SK-N-SH treated with all-trans-retinoic acid at 6 μM for 48 hours (cell line): ENCODE measurements around the gene SURF2.

ENCODE experiments used
- ATAC-seq: fragments of 200-7000 bp; cut with Tn5 transposase; 3 replicates; pipeline ENCODE4 v1.9.1; 2020; ENCODE audit warnings: mild to moderate bottlenecking, moderate library complexity
- CREB5 ChIP-seq: fragments of 250-450 bp; sonication (Bioruptor Pico); IDR thresholded peaks from 2 replicates; pipeline ENCODE4 v1.5.1; 2020; ENCODE audit warnings: low read depth, mild to moderate bottlenecking, moderate library complexity
- PATZ1 ChIP-seq: fragments of 250-450 bp; sonication (Bioruptor Pico); IDR thresholded peaks from 2 replicates; pipeline ENCODE4 v1.8.0; 2020; ENCODE audit warnings: mild to moderate bottlenecking, moderate library complexity, borderline replicate concordance
- PPARA ChIP-seq: fragments of 250-450 bp; sonication (Bioruptor Pico); IDR thresholded peaks from 2 replicates; pipeline ENCODE4 v1.5.0; 2020; ENCODE audit warnings: mild to moderate bottlenecking, borderline replicate concordance

The SURF2 gene

GRCh38 chr9:133408042-133408441 is 51.7 kb downstream of the SURF2 start:
- no peak for TF ChIP-seq CREB5 (CRISPR knock-in tag)
- TF ChIP-seq PPARA = no peak
- TF ChIP-seq PATZ1 (CRISPR knock-in tag) = no peak
- ATAC-seq = no peak
